GM19452 (cell line): ENCODE results near the gene SLC17A3.

Experiments
- ATAC-seq: cut with Tn5 transposase; IDR thresholded peaks from one replicate; pipeline ENCODE4 v1.9.1; 2021; ENCODE audit not compliant: unreplicated experiment

SLC17A3 gene

DNA sequence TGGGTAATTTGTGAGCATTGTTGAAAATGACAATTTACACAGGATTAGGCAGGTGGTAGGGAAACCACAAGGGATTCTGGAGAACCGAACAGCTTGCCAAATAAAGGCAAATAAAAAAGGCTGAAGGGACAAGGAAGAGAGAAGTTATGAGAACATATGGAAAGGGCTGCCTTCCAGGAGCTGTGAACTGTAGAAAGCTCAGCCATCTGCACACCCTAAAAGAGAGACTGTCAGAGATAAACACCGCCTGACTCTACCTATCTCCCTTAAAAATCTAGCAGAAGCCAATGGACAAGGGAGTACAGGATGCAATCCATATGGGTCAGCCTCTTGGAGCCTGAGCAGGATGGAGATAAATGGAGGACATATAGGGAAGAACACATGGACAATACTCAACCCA, 29.5 kb downstream of the SLC17A3 start:
- no peak for ATAC-seq

DNA sequence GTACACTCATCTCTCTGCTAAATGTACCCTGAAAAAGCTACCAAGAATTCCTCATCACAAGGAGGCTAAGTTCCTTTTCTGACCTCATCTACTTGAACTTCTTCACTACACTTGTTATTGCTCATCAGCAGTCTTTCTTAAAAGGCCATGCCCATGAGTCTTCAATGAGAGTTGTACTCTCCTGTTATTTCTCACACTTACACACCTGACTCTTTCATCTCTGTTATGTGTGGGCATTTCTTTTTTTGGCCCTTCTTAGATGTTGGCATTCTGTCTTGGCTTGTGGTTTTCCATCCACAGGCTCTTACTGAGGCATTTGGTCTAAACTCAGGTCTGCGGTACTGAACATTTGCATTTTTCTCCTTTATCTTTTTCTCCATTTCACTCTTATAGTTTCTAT, 31.5 kb downstream of the SLC17A3 start:
- no peak for ATAC-seq

DNA sequence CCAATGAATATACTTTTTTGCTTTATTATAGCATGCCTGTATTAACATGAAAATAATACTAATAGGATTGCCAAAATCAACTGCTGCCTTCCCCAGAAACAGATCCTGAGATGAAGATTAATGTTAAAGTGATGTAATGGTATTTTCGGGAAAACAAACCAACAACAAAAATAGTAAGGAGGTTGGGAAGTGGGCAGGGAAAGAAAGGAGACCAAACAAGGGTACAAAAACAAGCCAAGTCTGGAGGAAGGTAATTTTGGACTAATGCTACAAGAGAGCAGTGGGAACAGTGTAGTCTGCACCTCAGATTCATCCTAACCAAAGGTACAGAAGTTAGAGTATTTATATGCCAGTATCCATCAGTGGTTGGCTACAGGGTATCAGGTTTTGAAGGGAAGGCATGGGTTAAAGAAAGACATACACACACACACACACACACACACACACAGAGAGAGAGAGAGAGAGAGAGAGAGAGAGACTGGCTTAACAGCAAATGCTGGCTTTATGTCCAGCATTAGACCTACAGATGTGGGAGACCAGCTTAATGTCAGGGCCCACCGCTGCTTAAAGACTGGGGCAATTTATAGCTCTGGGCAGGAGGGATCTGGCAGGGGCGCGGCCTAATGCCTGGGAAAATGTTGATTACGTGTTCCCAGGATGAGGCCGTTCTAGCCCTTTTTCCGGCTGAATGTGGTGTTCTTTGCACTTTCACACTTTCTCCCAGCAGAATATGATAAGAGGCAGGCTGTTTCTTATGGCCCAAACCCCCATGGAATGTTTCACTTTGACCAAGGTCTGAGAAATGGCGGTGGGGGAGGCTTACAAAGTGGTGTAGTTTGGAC, 38.4 kb downstream of the SLC17A3 start:
- ATAC-seq, result no peak

DNA sequence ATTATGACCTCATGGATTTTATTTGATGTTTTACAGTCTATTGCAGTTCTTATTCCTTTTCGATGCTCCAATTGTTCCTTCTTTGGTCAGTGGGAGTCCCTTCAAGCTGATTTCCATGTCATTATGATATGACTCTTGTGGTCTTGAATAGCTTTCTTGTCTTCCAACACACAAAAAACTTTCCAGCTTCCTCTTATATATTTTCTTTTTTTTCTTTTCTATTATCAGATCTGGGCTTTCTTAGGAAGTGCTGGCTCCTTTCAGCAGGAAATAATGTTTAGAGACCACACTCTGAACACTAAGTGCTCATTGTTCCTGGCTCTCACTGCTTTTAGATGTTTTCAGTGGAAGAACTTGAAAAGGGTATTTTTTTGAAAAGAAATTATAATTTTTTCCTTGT, 39.1 kb downstream of the SLC17A3 start:
- no peak for ATAC-seq

DNA sequence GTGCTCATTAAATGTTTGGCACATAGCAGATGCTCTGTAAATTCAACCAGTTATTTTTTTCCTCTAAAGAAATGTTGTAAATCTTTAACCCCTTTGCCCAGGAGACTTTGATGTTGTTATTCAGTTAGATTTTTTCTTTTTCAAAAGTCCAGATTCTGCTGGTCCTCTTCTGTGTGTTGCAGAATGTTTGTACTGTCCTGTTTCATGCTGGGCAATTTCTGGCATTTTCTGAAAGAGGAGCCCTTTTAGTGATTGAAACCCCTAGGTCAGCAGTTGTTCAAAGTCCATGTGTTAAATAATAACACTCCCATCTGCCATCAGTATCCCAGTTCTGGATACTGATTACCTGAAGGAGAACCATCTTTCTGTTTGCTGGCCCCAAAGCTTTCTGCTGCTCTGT, 40.9 kb downstream of the SLC17A3 start:
- ATAC-seq, result no peak

DNA sequence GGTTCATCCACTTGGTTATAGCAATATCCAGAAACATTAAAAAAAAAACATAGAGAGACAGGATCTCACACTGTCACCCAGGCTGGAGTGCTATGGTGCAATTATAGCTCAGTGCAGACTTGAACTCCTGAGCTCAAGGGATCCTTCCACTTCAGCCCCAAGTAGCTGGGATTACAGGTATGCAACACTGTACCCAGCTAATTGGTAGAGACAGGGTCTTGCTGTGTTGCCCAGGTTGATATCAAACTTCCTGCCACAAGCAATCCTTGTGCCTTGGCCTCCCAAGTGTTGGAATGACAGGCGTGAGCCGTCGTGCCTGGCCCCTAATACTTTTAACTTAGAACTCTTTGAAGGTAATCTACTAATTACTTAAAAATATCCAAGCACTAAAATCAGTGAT, 41.4 kb downstream of the SLC17A3 start:
- no peak for ATAC-seq

DNA sequence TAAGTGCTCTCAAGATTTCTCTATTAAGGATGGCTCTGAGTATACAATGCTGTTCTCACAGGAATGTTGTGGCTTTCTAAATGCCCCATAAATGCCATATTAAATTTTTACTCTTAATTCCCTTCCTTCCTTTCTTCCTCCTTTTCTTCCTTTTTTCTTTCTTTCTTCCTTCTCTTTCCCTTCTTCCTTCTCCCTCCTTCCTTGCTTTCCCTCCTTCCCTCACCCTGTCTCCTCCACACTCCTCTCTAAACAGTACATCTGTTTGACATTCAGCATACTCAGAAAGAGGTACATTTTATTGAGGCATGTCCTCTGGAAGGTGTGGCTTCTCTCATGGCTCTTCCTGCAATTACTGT, 41.8 kb downstream of the SLC17A3 start:
- ATAC-seq, result no peak

- ATAC-seq, result no peak
Observed at GRCh38 chr6:25831532-25832306, 42.3 kb downstream of the SLC17A3 start, which contains the start of gene SLC17A1. Gene SLC17A1 (minus strand): TSS chr6:25832052. CDS start chr6:25830557, 1,495 bp downstream.

GRCh38 chr6:25830458-25830857, 43.6 kb downstream of the SLC17A3 start:
- no peak for ATAC-seq

- peak; percentile 61 for ATAC-seq
Observed at GRCh38 chr6:25829375-25829774, 44.7 kb downstream of the SLC17A3 start.

GRCh38 chr6:25821341-25821740, 52.7 kb downstream of the SLC17A3 start:
- ATAC-seq, result no peak

- no peak for ATAC-seq
Observed at GRCh38 chr6:25816252-25816651, 57.8 kb downstream of the SLC17A3 start.

DNA sequence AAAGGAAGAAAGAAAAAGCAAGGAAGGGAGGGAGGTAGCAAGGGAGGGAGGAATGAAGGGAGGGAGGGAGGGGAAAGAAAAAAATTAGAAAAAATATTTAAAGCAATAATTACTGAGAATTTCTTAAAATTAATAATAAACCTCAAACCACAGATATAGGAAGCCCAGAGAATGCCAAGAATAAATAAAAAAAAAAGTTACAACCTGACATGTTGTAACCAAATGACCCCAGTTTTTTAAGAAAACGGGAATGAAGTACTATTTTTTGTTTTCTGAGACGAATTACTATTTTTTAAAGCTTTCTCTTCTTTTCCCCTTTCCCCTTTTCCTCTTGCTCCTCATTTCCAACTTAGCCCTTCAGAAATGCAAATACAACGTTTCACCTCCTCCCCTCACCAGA, 58.8 kb downstream of the SLC17A3 start:
- ATAC-seq, result no peak

DNA sequence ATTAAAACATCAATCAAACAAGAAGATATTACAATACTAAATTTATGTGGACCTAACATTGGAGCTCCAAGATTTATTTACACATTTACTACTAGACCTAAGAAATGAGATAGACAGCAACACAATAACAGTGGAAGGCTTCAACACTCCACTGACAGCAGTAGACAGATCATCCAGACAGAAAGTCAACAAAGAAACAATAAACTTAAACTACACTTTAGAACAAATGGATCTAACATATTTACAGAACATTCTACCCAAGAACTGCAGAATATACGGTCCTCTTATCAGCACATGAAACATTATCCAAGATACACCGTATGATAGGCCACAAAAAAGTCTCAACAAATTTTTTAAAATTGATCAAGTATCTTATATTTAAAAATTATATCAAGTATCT, 69.2 kb downstream of the SLC17A3 start:
- no peak for ATAC-seq

GRCh38 chr6:25801436-25801835, 72.6 kb downstream of the SLC17A3 start:
- ATAC-seq, result no peak
